Natural killer cell treated with Interleukin-12 subunit alpha and Interleukin-12 subunit beta and Interleukin-15 and Interleukin-18, amount 100 ng/mL, for 72 hours (primary cell): ENCODE measurements around the gene WASF1. TPM values are rescaled to one million over a fixed set of nuclear protein-coding genes. Genes with fewer than 3 reads are reported as not detected.
"Not testable (repeated sequence)": the region's sequence is repeated elsewhere in the genome, so short reads cannot be mapped to it uniquely, and the experiment has no call there.

Experiments used
- ATAC-seq, 2 donors: fragments of 150-1000 bp; cut with Tn5 transposase in 1 of 2; sonication (Bioruptor Pico), chemical (Tn5 transposase) in 1 of 2; 2 replicates each; pipeline ENCODE4 v1.10.0; 2021
- DNase-seq: peaks from one replicate; pipeline ENCODE4 v3.0.0; 2022; ENCODE audit warnings: low spot score
- H3K27ac Mint-ChIP-seq, 2 donors: 1 replicate in 1 of 2; 2 replicates in 1 of 2; pipeline ENCODE4 v1.8.0; 2022; ENCODE audit warnings: mixed read lengths in 2 of 2, mild to moderate bottlenecking in 1 of 2, moderate library complexity in 1 of 2
- H3K27me3 Mint-ChIP-seq, 2 donors: 1 replicate in 1 of 2; 2 replicates in 1 of 2; pipeline ENCODE4 v1.8.0; 2022; ENCODE audit warnings: mixed read lengths in 2 of 2
- H3K36me3 Mint-ChIP-seq: one replicate; pipeline ENCODE4 v1.8.0; 2022; ENCODE audit warnings: mixed read lengths
- H3K4me1 Mint-ChIP-seq, 2 donors: 1 replicate in 1 of 2; 2 replicates in 1 of 2; pipeline ENCODE4 v1.8.0; 2022; ENCODE audit warnings: low read depth in 2 of 2, mixed read lengths in 2 of 2, mild to moderate bottlenecking in 1 of 2
- H3K4me3 Mint-ChIP-seq: one replicate; pipeline ENCODE4 v1.8.0; 2022; ENCODE audit warnings: mixed read lengths
- H3K9me3 Mint-ChIP-seq: 2 replicates; pipeline ENCODE4 v1.8.0; 2022; ENCODE audit warnings: mixed read lengths
- total RNA-seq, 2 donors: library from RNA; stranded (reverse); gene quantifications; one replicate each; pipeline ENCODE4 v1.2.3, GENCODE V29; 2022

WASF1 gene
- total RNA-seq, 2 donors from 2014 or later: 0.31 TPM; not detected in 1

- Mint-ChIP-seq H3K4me3 (no peak overlapping the region), H3K4me1 (no peaks in the 10 kb centered on the region), H3K27me3 (peaks cover 2 to 23% of the 10 kb centered on the region in 2 donors), H3K36me3 (no peaks in the 10 kb centered on the region), H3K27ac (no peak overlapping the region), H3K9me3 (no peaks in the 10 kb centered on the region)
- ATAC-seq: no peak
- DNase-seq: no peak
These were observed 84.4 kb downstream of the WASF1 start for GRCh38 chr6:110095101-110095500.

GRCh38 chr6:110093981-110094380, 85.5 kb downstream of the WASF1 start:
- ATAC-seq (no peak), DNase-seq (no peak)
- Mint-ChIP-seq H3K36me3 (no peaks in the 10 kb centered on the region), H3K9me3 (no peaks in the 10 kb centered on the region), H3K27ac (no peak overlapping the region), H3K27me3 (peaks cover 2 to 23% of the 10 kb centered on the region in 2 donors), H3K4me1 (no peaks in the 10 kb centered on the region), H3K4me3 (no peak overlapping the region)

GRCh38 chr6:110090876-110091275, 88.6 kb downstream of the WASF1 start:
- Mint-ChIP-seq H3K9me3 (no peaks in the 10 kb centered on the region), H3K4me3 (no peak overlapping the region), H3K36me3 (no peaks in the 10 kb centered on the region), H3K4me1 (no peaks in the 10 kb centered on the region), H3K27me3 (peaks cover 0 to 10% of the 10 kb centered on the region in 2 donors), H3K27ac (no peak overlapping the region)
- ATAC-seq: no peak
- DNase-seq: no peak

GRCh38 chr6:110089323-110089722, 90.1 kb downstream of the WASF1 start:
- H3K27ac Mint-ChIP-seq: no peak overlapping the region
- ATAC-seq: no peak

GRCh38 chr6:110085285-110085684, 94.2 kb downstream of the WASF1 start:
- ATAC-seq (no peak), DNase-seq (no peak)
- peaks cover 2 to 12% of the 10 kb centered on the region in 2 donors for H3K27me3 Mint-ChIP-seq
- no peak overlapping the region for H3K27ac Mint-ChIP-seq
- H3K36me3 Mint-ChIP-seq: no peaks in the 10 kb centered on the region
- no peak overlapping the region for H3K4me3 Mint-ChIP-seq
- no peaks in the 10 kb centered on the region for H3K9me3 Mint-ChIP-seq
- no peaks in the 10 kb centered on the region for H3K4me1 Mint-ChIP-seq

More at GRCh38 chr6:110089323-110089722, 90.1 kb downstream of the WASF1 start:
- Mint-ChIP-seq H3K27me3 (peaks cover 0 to 7% of the 10 kb centered on the region in 2 donors), H3K4me1 (no peaks in the 10 kb centered on the region), H3K9me3 (no peaks in the 10 kb centered on the region), H3K36me3 (no peaks in the 10 kb centered on the region), H3K4me3 (no peak overlapping the region)
- DNase-seq: no peak

- ATAC-seq: no peak
- no peaks in the 10 kb centered on the region for H3K4me1 Mint-ChIP-seq
- H3K27me3 Mint-ChIP-seq: peaks cover 2 to 12% of the 10 kb centered on the region in 2 donors
- H3K9me3 Mint-ChIP-seq: no peaks in the 10 kb centered on the region
- H3K36me3 Mint-ChIP-seq: no peaks in the 10 kb centered on the region
- no peak overlapping the region for H3K27ac Mint-ChIP-seq
- no peak overlapping the region for H3K4me3 Mint-ChIP-seq
- no peak for DNase-seq
These were observed 95.4 kb downstream of the WASF1 start for GRCh38 chr6:110083875-110084585.

- ATAC-seq: no peak
- no peaks in the 10 kb centered on the region for H3K4me1 Mint-ChIP-seq
- DNase-seq: no peak
- no peaks in the 10 kb centered on the region for H3K36me3 Mint-ChIP-seq
- peaks cover 6 to 11% of the 10 kb centered on the region in 2 donors for H3K27me3 Mint-ChIP-seq
- H3K27ac Mint-ChIP-seq: no peak overlapping the region
- no peaks in the 10 kb centered on the region for H3K9me3 Mint-ChIP-seq
- H3K4me3 Mint-ChIP-seq: no peak overlapping the region
These were observed 104.1 kb downstream of the WASF1 start for GRCh38 chr6:110075406-110075805.

- DNase-seq, ATAC-seq, H3K27ac Mint-ChIP-seq, H3K4me3 Mint-ChIP-seq, H3K36me3 Mint-ChIP-seq, H3K4me1 Mint-ChIP-seq, H3K9me3 Mint-ChIP-seq: not testable (repeated sequence)
- H3K27me3 Mint-ChIP-seq: peaks cover 18 to 28% of the 10 kb centered on the region in 2 donors
These were observed 106.0 kb downstream of the WASF1 start for GRCh38 chr6:110073474-110073873.

- H3K27ac Mint-ChIP-seq: no peak overlapping the region
- peaks cover 33 to 46% of the 10 kb centered on the region in 2 donors for H3K27me3 Mint-ChIP-seq
- no peak for DNase-seq
- no peaks in the 10 kb centered on the region for H3K9me3 Mint-ChIP-seq
- H3K36me3 Mint-ChIP-seq: no peaks in the 10 kb centered on the region
- H3K4me1 Mint-ChIP-seq: peaks cover 0 to 3% of the 10 kb centered on the region in 2 donors
- H3K4me3 Mint-ChIP-seq: no peak overlapping the region
- no peak for ATAC-seq
These were observed 110.9 kb downstream of the WASF1 start for GRCh38 chr6:110068592-110068967.

GRCh38 chr6:110067837-110068591, 111.5 kb downstream of the WASF1 start:
- DNase-seq (no peak), ATAC-seq (no peak)
- no peak overlapping the region for H3K4me3 Mint-ChIP-seq
- H3K4me1 Mint-ChIP-seq: peaks cover 0 to 3% of the 10 kb centered on the region in 2 donors
- no peaks in the 10 kb centered on the region for H3K9me3 Mint-ChIP-seq
- peaks cover 32 to 43% of the 10 kb centered on the region in 2 donors for H3K27me3 Mint-ChIP-seq
- no peak overlapping the region for H3K27ac Mint-ChIP-seq
- H3K36me3 Mint-ChIP-seq: no peaks in the 10 kb centered on the region

- Mint-ChIP-seq H3K4me1 (peaks cover 0 to 3% of the 10 kb centered on the region in 2 donors), H3K9me3 (no peaks in the 10 kb centered on the region), H3K4me3 (no peak overlapping the region), H3K27me3 (peaks cover 34 to 40% of the 10 kb centered on the region in 2 donors), H3K27ac (no peak overlapping the region), H3K36me3 (no peaks in the 10 kb centered on the region)
- ATAC-seq (no peak), DNase-seq (no peak)
These were observed 114.5 kb downstream of the WASF1 start for GRCh38 chr6:110064744-110065524.

- Mint-ChIP-seq H3K27ac (no peak overlapping the region), H3K9me3 (no peaks in the 10 kb centered on the region), H3K4me3 (no peak overlapping the region), H3K27me3 (peaks cover 33 to 40% of the 10 kb centered on the region in 2 donors), H3K36me3 (no peaks in the 10 kb centered on the region), H3K4me1 (peaks cover 0 to 3% of the 10 kb centered on the region in 2 donors)
- ATAC-seq (peak; percentile 67 to 72), DNase-seq (no peak)
These were observed 115.7 kb downstream of the WASF1 start for GRCh38 chr6:110063594-110064263.

GRCh38 chr6:110055387-110055735, 124.1 kb downstream of the WASF1 start:
- Mint-ChIP-seq H3K9me3 (no peaks in the 10 kb centered on the region), H3K27me3 (peaks cover 26 to 55% of the 10 kb centered on the region in 2 donors), H3K4me3 (no peak overlapping the region), H3K36me3 (no peaks in the 10 kb centered on the region), H3K27ac (no peak overlapping the region), H3K4me1 (peaks cover 0 to 4% of the 10 kb centered on the region in 2 donors)
- ATAC-seq (no peak), DNase-seq (no peak)
